GM18508 (cell line): ENCODE results near the gene SLAMF8.
A peak's percentile ranks its signal among the peaks of the same experiment; 100 is the strongest.

Experiments used
- ATAC-seq: cut with Tn5 transposase; IDR thresholded peaks from one replicate; pipeline ENCODE4 v1.9.1; 2021; ENCODE audit warnings: moderate number of reproducible peaks; ENCODE audit not compliant: insufficient read depth, unreplicated experiment

The SLAMF8 gene

DNA sequence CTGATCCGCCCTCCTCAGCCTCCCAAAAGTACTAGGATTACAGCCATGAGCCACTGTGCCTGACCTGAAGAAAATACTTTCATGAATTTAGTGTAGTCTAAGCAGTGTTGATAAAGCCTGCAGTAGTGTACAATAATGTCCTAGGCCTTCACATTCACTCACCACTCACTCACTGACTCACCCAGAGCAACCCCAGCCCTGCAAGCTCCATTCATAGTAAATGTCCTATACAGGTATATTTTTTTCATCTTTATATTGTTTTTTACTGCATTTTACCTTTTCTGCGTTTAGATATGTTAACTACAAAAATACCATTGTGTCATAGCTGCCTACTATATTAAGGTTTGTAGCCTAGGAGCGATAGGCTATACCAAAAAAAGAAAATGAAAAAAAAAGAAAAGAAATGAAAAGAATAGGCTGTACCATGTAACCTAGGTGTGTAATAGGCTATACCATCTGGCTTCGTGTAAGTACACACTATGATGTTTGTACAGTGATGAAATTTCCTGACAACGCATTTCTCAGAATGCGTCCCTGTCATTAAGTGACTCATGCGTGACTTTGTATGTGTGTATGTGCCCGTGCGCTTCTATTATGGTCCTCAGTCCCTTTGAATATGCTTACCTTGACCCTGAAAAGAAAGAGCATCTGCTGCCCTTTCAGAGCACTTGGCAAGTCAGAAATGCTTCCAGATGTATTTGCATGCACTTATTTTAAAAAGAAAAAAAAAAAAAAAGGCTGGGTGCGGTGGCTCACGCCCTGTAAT lies 9.2 kb upstream of the SLAMF8 start:
- no peak for ATAC-seq

DNA sequence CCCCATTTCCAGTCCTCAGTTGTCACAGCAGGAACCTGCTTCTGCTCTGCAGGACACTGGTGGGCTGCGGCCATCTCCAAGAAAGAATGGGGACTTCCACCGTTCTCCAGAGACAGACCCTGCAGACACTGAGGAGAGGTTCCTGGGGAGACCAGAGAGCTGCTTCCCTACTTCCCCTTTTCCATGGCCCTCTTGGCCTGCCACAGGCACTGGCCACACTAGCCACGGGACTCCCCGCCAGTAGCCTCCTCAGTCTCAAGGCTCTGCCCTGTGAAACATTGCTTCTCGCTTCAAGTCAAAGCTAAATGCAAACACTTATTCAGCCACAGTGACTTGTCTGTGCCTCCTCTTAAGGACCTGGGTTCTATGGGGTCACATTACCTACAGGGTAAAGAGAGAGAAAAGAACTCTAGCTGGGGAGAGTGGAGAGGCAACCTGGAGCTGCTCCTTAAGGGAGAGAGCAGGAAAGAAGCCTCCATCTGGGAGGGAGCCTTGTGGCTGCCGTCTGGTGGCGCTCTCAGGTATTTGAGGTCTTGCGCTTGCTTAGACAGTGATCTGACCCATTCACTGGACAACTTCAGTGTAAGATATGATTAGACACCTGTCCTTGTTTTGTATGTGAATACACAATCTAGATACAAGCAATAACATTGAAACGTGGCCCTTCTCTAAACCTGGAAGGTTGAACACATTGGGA lies 5.4 kb upstream of the SLAMF8 start:
- no peak for ATAC-seq

DNA sequence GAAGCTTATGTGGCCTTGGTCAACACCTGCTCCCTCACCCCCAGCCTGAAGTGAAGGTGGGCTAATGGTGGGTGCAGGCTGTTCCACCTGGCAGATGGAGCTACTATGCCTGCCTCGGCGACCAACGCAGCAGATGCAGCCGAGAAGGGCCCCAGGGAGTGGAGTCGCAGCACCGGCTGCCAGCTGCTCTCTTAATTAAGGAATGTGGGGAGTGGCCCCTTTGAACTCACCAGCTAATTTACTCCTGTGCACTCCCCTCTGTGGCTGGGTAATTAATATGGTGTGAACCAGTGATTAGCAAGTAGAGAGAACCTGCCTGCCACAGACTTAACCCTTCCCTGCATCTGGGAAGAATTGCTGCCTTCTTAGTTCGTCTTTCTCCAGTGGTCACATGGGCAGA lies 3.3 kb upstream of the SLAMF8 start:
- ATAC-seq = no peak

DNA sequence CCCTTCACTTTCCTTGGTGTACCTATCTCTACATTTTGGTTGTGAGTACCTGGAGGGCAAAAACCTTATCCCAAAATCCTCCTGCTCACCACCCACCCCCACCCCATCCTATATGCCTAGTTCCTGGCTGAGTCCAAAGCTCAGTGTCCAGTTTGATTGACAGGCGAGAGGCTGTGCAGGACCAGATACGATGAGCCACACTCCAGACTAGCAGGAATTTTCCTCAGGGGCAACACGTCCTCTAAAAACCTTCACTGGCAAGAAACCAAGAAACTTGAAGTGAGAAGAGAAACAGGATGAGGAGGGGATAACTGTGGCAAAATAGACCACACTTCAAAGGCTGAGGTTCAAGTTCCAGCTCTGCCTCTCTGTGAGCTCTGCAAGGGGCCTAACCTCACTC lies 1.1 kb upstream of the SLAMF8 start:
- ATAC-seq = no peak

DNA sequence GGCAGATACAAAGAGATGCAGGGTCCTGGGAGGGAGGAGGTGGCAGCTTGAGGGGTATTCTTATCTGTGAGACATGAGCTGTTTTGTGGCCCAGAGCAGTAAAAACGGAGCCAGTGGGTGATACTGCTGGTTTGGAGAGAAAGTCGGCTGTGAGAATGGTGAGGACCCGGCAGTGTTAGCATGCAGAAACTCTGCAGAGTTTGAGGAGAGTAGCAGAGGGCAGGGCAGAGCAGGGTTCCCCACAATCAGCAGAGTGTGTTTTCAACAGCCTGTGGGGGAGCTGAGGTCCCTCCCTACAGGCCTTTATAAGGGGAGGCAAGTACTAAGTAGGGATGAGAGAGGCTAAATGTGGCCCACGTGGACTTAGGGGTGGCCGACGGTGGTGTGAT lies 423 bp downstream of the SLAMF8 start:
- ATAC-seq = no peak

DNA sequence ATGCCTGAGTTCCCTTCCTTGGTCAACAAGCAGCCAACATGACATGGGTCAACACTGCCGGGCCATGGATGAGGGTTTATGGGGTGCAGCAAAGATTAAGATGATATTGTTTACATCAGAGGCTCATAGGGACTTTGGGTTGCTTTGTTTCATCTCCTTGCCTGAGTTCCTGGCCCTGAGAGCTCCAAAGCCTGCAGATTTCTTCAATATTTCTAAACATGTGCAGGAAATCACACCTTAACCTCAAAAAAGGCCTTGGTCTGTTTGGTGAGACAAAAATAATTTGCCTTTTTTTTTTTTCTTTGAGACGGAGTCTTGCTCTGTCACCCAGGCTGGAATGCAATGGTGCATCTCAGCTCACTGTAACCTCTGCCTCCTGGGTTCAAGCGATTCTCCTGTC lies 876 bp downstream of the SLAMF8 start:
- ATAC-seq = no peak

DNA sequence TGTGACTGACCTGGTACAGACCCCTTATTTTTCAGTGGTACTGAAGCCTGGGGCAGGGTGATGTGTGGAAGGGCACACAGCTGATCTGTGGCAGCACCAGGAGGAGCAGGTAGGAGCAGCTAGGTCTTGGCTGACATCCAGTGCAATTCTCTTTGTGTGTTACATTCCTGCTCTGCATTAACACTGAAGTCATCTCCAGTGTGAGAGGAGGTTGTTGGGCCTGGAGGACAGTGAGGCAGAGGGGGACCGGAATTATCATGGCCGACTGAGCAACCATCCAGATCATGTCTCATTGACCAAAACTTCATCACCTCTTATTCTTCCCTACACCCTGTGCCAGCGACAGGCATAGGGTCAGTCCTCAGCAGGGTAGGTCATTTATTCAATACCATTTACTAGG lies 1.5 kb downstream of the SLAMF8 start:
- no peak for ATAC-seq

DNA sequence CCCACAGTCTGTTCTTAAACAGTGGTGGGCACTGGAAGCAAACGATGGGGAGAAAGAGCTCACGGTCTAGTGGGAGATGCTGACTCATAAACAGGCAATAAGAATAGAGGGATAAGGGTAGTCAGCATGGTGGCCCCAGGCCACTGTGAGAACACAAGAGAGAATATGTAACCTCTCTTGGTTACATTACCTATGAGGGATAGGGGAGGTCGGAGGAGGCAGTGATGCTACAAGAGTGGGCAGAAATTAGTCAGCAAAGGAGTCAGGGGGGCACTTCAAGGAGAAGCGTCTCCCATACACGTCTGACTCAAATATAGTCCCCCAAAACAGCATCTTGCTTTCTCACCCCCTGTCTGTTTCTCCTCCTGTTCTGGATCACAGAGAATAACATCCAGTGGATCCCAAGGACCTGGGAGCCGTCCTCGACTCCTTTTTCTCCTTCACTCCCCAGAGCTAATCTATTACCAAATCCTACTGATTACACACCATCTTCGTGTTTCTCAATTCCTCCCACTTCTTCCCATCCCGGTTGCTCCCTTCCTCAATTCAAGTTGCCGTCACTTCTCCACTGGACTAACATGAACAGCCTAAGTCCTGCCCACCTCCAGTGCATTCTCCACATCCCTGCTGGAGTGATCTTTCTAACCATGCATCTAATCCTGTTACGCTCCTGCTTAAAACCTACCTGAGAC lies 2.1 kb downstream of the SLAMF8 start:
- ATAC-seq = no peak

DNA sequence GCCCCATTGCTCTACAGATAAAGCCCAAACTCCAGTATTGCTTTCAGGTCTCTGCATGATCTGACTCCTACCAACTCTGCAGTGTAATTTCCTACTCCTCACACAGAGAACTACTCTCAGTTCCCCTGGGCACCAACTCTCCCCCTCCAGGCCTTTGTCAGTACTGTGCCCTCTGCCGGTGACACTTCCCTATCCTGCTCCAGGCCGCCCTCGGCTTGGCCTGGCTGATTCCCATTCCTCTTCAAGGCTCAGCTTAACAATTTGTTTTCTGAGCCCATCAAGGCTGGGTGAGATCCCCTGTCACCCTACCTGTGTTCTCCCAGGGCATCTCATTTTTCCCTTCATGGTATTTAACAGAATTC lies 2.6 kb downstream of the SLAMF8 start:
- ATAC-seq = peak; percentile 64

DNA sequence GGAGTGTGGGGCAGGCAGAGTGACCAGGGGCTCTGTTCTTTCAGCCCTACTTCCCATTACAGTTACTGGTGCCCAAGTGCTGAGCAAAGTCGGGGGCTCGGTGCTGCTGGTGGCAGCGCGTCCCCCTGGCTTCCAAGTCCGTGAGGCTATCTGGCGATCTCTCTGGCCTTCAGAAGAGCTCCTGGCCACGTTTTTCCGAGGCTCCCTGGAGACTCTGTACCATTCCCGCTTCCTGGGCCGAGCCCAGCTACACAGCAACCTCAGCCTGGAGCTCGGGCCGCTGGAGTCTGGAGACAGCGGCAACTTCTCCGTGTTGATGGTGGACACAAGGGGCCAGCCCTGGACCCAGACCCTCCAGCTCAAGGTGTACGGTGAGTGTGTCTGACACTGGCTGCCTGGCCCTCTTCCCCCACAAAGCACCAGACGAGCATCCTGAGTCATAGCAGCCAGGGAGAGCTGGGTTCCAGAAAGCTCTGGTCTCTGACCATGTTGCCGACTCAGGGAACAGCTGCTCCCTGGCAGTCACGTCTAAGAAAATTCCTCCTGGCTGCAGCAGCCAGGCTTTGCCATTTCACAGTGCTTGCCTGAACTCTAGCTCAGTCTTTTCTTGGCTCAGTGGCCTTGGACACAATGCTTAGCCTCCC lies 3.3 kb downstream of the SLAMF8 start:
- ATAC-seq = no peak

DNA sequence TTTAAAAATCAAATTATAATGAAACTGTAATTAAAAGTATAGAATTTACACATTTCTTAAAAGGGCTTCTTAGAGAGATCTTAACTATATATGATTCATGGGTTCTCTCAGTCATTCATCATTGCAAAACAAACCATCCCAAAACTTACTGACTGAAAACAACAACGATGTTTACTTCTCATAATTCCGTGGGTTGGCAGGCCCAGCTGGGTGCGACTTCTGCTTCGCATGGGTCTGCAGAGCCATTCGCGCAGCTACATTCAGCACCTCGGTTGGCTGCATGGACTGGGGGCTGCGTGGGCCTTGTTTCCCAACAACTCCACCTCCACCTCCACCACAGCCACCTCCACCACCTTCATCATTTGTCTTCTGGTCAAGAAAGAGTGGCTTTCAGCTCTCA lies 4.0 kb downstream of the SLAMF8 start:
- no peak for ATAC-seq

DNA sequence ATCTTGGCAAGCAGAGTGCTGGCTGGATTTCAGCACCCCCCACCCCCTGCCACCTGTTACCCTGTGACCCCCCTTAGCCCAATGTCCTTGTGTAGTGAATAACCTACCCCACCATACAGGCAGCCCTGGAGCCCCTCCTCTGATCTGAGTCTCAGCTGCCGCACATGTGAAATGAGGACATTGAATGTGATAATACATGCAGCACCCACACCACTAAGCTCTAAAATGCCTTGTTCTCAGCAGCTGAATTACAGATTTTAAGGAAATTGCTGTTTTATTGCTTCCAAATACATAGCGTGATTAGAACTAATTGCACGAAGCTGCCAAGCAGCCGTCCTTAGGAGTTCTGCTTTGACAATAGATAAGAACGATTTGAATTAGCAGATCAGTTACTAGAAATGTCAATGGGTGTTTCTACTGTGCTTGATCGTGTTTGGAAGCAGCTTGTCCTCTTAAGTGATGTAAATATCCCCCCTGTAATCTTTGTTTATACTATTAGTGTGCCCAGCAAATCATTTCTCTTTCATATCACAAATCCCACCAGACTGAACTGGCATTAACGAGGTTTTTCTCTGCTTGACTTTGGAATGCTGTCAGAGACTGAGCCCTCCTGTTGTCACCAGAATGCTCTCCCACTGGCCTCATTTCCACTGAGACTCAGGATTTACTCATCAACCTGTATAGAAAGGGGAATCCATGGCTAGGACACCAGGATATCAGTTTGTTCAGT lies 4.9 kb downstream of the SLAMF8 start:
- ATAC-seq = no peak

DNA sequence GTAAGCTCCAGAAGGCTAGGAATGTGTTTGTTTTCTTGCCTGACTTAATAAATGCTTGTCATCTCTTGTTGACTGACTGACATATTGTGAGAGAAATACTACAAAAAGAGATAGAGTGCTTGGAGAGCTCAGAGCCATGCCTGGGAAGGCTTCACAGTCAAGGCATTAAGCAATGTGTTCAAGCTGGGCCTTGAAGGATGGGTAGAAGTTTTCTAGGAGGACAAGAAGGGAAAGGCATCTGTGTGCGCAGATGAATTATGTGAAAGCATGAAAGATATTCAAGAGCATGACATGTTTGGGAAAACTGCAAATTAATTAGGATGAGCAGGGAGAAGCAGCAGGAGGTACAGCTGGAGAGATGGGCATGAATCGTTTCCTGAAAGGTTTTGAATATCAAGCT lies 5.6 kb downstream of the SLAMF8 start:
- ATAC-seq = no peak

DNA sequence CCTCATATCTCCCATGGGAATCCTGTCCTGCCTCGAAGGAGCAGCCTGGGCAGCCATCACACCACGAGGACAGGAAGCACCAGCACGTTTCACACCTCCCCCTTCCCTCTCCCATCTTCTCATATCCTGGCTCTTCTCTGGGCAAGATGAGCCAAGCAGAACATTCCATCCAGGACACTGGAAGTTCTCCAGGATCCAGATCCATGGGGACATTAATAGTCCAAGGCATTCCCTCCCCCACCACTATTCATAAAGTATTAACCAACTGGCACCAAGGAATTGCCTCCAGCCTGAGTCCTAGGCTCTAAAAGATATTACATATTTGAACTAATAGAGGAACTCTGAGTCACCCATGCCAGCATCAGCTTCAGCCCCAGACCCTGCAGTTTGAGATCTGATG lies 8.7 kb downstream of the SLAMF8 start:
- no peak for ATAC-seq

DNA sequence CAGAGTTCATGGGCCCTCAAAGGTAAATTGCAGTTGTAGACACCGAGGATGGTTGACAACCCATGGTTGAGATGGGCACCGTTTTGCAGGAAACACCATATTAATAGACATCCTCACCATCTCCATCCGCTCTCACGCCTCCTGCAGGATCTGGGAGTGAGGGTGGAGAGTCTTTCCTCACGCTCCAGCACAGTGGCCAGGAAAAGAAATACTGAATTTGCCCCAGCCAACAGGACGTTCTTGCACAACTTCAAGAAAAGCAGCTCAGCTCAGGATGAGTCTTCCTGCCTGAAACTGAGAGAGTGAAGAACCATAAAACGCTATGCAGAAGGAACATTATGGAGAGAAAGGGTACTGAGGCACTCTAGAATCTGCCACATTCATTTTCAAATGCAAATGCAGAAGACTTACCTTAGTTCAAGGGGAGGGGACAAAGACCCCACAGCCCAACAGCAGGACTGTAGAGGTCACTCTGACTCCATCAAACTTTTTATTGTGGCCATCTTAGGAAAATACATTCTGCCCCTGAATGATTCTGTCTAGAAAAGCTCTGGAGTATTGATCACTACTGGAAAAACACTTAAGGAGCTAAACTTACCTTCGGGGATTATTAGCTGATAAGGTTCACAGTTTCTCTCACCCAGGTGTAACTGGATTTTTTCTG lies 9.3 kb downstream of the SLAMF8 start:
- no peak for ATAC-seq

DNA sequence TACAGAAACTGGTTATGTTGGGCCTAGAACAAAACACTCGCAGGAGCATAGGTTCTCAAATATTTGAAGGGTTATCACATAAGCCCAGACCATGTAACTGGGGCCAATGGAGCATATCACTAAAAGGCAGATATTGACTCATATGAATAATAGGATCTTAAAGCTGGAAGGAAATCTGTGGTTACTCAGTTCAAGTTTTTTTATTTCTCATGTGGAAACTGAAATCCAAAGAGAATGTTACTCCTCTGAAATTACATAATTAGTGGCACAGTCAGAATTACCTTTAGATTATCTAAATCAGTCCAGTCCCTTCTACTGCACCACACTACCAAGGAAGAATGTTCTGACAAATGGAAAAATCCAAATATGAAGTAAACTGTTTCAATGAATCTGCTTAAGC lies 12.0 kb downstream of the SLAMF8 start:
- peak; percentile 51 for ATAC-seq

DNA sequence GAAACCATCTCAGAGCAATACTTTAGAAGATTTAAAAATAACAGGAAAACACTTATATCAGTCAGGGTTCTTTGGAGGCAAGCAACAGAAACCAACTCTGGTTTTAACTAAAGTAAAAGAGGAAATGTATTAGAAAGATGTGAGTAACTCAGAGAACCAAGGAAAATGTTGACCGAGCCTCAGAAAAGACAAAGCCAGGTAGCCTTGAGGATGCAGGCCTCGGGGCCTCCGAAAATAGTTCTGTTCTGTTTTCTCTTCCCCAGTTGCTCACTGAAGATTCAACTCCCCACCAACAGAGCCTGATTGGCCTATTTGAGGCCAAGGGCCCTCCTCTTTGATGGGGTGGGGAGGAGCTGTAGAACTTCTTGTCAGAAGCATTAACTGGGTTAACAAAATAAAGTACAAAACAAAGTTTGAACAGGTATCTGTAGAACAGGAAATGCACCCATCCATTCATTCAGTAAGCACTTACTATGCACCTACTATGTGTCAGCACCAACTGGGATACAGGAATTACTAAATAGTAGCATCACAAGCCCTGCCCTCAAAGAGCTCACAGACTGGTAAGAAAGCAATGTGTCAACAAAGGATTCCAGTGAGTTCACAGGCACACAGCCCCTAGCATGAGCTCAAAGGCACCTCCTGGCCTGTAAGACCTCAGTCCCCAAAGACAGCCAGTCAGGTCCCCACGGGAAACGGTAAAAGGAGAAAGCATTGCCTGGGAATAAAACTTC lies 12.6 kb downstream of the SLAMF8 start:
- peak; percentile 61 for ATAC-seq

DNA sequence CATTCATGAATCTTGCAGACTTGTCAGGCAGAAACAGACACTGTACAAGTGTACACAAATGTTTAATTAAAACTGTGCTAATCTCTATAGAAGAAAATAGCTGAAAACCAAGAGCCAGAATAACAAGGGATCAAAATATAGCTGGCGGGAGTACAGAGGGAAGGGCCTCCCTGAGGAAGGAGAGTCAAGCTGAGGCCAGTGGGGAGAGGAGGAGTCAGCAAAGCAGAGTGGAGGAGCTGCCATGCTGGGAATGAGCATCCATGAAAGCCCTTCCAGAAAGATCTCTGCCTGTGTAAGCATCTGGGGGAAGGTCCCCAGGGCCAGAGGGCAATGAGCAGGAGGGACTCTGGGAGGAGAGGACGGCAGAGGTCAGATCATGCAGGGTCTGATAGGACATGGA lies 15.1 kb downstream of the SLAMF8 start:
- ATAC-seq = no peak

DNA sequence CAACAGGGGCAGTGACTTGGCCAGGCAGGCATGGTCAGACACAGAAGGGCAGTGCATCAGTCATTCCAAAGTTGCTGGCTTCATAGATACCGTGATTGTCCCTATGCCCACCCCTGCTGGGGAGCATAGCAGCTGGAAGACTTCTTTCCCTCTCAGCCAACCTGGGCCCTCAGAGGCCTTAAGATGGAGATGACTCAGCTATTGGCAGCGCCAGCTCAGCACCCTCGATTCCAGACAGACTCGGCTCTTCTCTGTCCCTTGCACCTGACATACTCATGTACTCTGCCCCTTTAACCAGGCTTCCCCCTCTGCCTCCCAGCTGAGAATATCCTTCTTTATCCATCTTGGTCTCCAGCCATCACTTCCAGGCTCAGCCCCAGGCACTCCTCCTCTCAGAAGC lies 16.8 kb downstream of the SLAMF8 start:
- no peak for ATAC-seq
